Measurements from ENCODE around the gene PGLYRP3. TPM values are rescaled to one million over a fixed set of nuclear protein-coding genes. Genes with fewer than 3 reads are reported as not detected.

The PGLYRP3 gene
- total and polyA plus RNA-seq, 2 experiments from 2014 or later: not detected

DNA sequence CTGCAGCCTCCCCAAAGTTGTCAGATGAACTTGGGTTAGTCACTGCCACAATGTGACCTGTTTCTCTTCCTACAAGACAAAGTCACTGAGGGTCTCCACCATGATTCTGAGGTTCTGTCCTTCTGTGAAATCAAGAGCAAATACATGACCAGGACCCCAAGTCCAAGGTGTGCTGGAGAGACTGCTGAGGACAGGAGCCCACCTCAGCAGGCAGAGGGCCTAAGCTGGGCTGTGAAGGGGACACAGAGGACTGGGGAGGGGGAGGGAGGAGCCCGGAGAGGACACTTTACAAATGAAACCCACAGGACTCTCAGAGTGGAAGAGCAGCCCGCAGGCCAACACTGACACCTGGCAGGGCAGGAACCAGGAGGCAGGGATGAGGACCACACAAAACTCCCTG lies 3.3 kb downstream of the PGLYRP3 start:
- H3K27ac Mint-ChIP-seq: no peak overlapping the region
- TF ChIP-seq JUNB (IDR thresholded peaks at IDR 0.05; ENCODE audit: unreplicated experiment) (no peak), EZH2 (IDR thresholded peaks at IDR 0.05; ENCODE audit: low read depth, unreplicated experiment) (no peak), ETS1 (IDR thresholded peaks at IDR 0.05) (no peak), EZH2phosphoT487 (IDR thresholded peaks at IDR 0.05; ENCODE audit: unreplicated experiment) (no peak), REST (IDR thresholded peaks at IDR 0.05; ENCODE audit: unreplicated experiment) (no peak), NANOG (IDR thresholded peaks at IDR 0.05; ENCODE audit: borderline replicate concordance) (no peak), ZNF114 (CRISPR knock-in tag; IDR thresholded peaks at IDR 0.05) (no peak), POLR2AphosphoS5 (IDR thresholded peaks at IDR 0.05; ENCODE audit: low read depth) (no peak), CREB1 (CRISPR knock-in tag; IDR thresholded peaks at IDR 0.05; ENCODE audit: low read depth) (no peak), ZNF331 (CRISPR knock-in tag; IDR thresholded peaks at IDR 0.05; ENCODE audit: low read depth) (no peak), STAT1 (IDR thresholded peaks at IDR 0.05; ENCODE audit: unreplicated experiment) (no peak)
- TF ChIP-seq, protein P1, sequence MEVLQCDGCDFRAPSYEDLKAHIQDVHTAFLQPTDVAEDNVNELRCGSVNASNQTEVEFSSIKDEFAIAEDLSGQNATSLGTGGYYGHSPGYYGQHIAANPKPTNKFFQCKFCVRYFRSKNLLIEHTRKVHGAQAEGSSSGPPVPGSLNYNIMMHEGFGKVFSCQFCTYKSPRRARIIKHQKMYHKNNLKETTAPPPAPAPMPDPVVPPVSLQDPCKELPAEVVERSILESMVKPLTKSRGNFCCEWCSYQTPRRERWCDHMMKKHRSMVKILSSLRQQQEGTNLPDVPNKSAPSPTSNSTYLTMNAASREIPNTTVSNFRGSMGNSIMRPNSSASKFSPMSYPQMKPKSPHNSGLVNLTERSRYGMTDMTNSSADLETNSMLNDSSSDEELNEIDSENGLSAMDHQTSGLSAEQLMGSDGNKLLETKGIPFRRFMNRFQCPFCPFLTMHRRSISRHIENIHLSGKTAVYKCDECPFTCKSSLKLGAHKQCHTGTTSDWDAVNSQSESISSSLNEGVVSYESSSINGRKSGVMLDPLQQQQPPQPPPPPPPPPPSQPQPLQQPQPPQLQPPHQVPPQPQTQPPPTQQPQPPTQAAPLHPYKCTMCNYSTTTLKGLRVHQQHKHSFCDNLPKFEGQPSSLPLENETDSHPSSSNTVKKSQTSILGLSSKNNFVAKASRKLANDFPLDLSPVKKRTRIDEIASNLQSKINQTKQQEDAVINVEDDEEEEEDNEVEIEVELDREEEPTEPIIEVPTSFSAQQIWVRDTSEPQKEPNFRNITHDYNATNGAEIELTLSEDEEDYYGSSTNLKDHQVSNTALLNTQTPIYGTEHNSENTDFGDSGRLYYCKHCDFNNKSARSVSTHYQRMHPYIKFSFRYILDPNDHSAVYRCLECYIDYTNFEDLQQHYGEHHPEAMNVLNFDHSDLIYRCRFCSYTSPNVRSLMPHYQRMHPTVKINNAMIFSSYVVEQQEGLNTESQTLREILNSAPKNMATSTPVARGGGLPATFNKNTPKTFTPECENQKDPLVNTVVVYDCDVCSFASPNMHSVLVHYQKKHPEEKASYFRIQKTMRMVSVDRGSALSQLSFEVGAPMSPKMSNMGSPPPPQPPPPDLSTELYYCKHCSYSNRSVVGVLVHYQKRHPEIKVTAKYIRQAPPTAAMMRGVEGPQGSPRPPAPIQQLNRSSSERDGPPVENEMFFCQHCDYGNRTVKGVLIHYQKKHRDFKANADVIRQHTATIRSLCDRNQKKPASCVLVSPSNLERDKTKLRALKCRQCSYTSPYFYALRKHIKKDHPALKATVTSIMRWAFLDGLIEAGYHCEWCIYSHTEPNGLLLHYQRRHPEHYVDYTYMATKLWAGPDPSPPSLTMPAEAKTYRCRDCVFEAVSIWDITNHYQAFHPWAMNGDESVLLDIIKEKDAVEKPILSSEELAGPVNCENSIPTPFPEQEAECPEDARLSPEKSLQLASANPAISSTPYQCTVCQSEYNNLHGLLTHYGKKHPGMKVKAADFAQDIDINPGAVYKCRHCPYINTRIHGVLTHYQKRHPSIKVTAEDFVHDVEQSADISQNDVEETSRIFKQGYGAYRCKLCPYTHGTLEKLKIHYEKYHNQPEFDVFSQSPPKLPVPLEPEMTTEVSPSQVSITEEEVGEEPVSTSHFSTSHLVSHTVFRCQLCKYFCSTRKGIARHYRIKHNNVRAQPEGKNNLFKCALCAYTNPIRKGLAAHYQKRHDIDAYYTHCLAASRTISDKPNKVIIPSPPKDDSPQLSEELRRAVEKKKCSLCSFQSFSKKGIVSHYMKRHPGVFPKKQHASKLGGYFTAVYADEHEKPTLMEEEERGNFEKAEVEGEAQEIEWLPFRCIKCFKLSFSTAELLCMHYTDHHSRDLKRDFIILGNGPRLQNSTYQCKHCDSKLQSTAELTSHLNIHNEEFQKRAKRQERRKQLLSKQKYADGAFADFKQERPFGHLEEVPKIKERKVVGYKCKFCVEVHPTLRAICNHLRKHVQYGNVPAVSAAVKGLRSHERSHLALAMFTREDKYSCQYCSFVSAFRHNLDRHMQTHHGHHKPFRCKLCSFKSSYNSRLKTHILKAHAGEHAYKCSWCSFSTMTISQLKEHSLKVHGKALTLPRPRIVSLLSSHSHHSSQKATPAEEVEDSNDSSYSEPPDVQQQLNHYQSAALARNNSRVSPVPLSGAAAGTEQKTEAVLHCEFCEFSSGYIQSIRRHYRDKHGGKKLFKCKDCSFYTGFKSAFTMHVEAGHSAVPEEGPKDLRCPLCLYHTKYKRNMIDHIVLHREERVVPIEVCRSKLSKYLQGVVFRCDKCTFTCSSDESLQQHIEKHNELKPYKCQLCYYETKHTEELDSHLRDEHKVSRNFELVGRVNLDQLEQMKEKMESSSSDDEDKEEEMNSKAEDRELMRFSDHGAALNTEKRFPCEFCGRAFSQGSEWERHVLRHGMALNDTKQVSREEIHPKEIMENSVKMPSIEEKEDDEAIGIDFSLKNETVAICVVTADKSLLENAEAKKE (CRISPR knock-in tag; IDR thresholded peaks at IDR 0.05): no peak
- TF ChIP-seq, protein P2, sequence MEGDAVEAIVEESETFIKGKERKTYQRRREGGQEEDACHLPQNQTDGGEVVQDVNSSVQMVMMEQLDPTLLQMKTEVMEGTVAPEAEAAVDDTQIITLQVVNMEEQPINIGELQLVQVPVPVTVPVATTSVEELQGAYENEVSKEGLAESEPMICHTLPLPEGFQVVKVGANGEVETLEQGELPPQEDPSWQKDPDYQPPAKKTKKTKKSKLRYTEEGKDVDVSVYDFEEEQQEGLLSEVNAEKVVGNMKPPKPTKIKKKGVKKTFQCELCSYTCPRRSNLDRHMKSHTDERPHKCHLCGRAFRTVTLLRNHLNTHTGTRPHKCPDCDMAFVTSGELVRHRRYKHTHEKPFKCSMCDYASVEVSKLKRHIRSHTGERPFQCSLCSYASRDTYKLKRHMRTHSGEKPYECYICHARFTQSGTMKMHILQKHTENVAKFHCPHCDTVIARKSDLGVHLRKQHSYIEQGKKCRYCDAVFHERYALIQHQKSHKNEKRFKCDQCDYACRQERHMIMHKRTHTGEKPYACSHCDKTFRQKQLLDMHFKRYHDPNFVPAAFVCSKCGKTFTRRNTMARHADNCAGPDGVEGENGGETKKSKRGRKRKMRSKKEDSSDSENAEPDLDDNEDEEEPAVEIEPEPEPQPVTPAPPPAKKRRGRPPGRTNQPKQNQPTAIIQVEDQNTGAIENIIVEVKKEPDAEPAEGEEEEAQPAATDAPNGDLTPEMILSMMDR (conservative IDR thresholded peaks at IDR 0.05; ENCODE audit: low read depth in 2 of 2): no peak

More for the DNA sequence above, 3.3 kb downstream of the PGLYRP3 start:
- H3F3A ChIP-seq (replicated peaks; ENCODE audit: low read depth): no peaks in the 10 kb centered on the region
- peaks cover 17% of the 10 kb centered on the region for H3K4me1 Mint-ChIP-seq
- no peak overlapping the region for H3K27ac ChIP-seq (ENCODE audit: low read depth)
- no peaks in the 10 kb centered on the region for H4K20me1 ChIP-seq (replicated peaks; ENCODE audit: insufficient read depth)
- H3K9me3 Mint-ChIP-seq: no peaks in the 10 kb centered on the region; the same call in 2 of the 3 replicates
- H3K36me3 ChIP-seq (ENCODE audit: insufficient read depth): no peaks in the 10 kb centered on the region
- no peaks in the 10 kb centered on the region for H3K36me3 Mint-ChIP-seq (ENCODE audit: low read depth)
- no peak overlapping the region for H3K4me3 ChIP-seq
- peaks cover 7% of the 10 kb centered on the region for H3K4me1 ChIP-seq (ENCODE audit: insufficient read depth)
- H3K9me2 ChIP-seq (ENCODE audit: insufficient read depth): no peaks in the 10 kb centered on the region
- H3K27me3 ChIP-seq (ENCODE audit: insufficient read depth): no peaks in the 10 kb centered on the region
- ATAC-seq (no peak), DNase-seq (ENCODE audit: low spot score) (no peak)
- H3K4me2 ChIP-seq: no peak overlapping the region
- H3K27me3 Mint-ChIP-seq (ENCODE audit: insufficient read depth, low read depth, poor library complexity): peaks cover 14% of the 10 kb centered on the region
- H3K79me2 ChIP-seq (replicated peaks; ENCODE audit: insufficient read depth): no peaks in the 10 kb centered on the region
- H2AFZ ChIP-seq: no peak overlapping the region
- H3K4me3 Mint-ChIP-seq: no peak overlapping the region
